Progenitor cell of endocrine pancreas (in vitro differentiated cells): ENCODE data around the gene TNRC6C. TPM values are rescaled to one million over a fixed set of nuclear protein-coding genes. Genes with fewer than 3 reads are reported as not detected.

Experiments used
- DNase-seq: peaks from one replicate; pipeline ENCODE4 v3.0.0; 2021; ENCODE audit warnings: low spot score; ENCODE audit not compliant: unreplicated experiment
- H3K27ac Mint-ChIP-seq: 2 replicates; pipeline ENCODE4 v1.8.0; 2021; ENCODE audit warnings: mild to moderate bottlenecking, moderate library complexity, mixed read lengths
- H3K27me3 Mint-ChIP-seq: 2 replicates; pipeline ENCODE4 v1.8.0; 2021; ENCODE audit warnings: mixed read lengths
- H3K36me3 Mint-ChIP-seq: 2 replicates; pipeline ENCODE4 v1.8.0; 2022; ENCODE audit warnings: mixed read lengths; ENCODE audit not compliant: insufficient read depth
- H3K4me1 Mint-ChIP-seq: 2 replicates; pipeline ENCODE4 v1.8.0; 2021; ENCODE audit warnings: low read depth, mixed read lengths
- H3K4me3 Mint-ChIP-seq: 2 replicates; pipeline ENCODE4 v1.8.0; 2021; ENCODE audit warnings: low read depth, mild to moderate bottlenecking, moderate library complexity, mixed read lengths
- H3K9me3 Mint-ChIP-seq: 2 replicates; pipeline ENCODE4 v1.8.0; 2021; ENCODE audit warnings: low read depth, mixed read lengths
- CTCF ChIP-seq: fragments of 200-600 bp; sonication (generic); IDR thresholded peaks from one replicate; pipeline ENCODE4 v1.5.0; 2021; ENCODE audit warnings: antibody characterized with exemption, mild to moderate bottlenecking; ENCODE audit not compliant: unreplicated experiment
- total RNA-seq: library from RNA; stranded (reverse); gene quantifications from 2 replicates; pipeline ENCODE4 v1.2.1, GENCODE V29; 2021

TNRC6C gene
- total RNA-seq, 1 donor from 2014 or later: 38.3 TPM

- H3K27me3 Mint-ChIP-seq: peaks cover 66% of the 10 kb centered on the region
- no peak for DNase-seq
- no peak for TF ChIP-seq CTCF
Observed at GRCh38 chr17:77916264-77916663, 42.2 kb upstream of the TNRC6C start.

GRCh38 chr17:77916703-77917481, 41.6 kb upstream of the TNRC6C start:
- Mint-ChIP-seq H3K9me3 (peaks cover 7% of the 10 kb centered on the region), H3K36me3 (peaks cover 3% of the 10 kb centered on the region), H3K4me3 (no peak overlapping the region), H3K4me1 (peaks cover 17% of the 10 kb centered on the region), H3K27ac (no peak overlapping the region), H3K27me3 (peaks cover 64% of the 10 kb centered on the region)
- no peak for TF ChIP-seq CTCF
- no peak for DNase-seq

More at GRCh38 chr17:77916264-77916663, 42.2 kb upstream of the TNRC6C start:
- Mint-ChIP-seq H3K4me1 (peaks cover 17% of the 10 kb centered on the region), H3K4me3 (no peak overlapping the region), H3K27ac (no peak overlapping the region), H3K9me3 (peaks cover 7% of the 10 kb centered on the region), H3K36me3 (peaks cover 3% of the 10 kb centered on the region)

GRCh38 chr17:77919276-77919675, 39.2 kb upstream of the TNRC6C start:
- TF ChIP-seq CTCF: no peak
- peaks cover 67% of the 10 kb centered on the region for H3K27me3 Mint-ChIP-seq

GRCh38 chr17:77923135-77923534, 35.4 kb upstream of the TNRC6C start:
- peaks cover 3% of the 10 kb centered on the region for H3K36me3 Mint-ChIP-seq
- peaks cover 55% of the 10 kb centered on the region for H3K27me3 Mint-ChIP-seq
- H3K9me3 Mint-ChIP-seq: peaks cover 7% of the 10 kb centered on the region
- peaks cover 17% of the 10 kb centered on the region for H3K4me1 Mint-ChIP-seq
- no peak overlapping the region for H3K27ac Mint-ChIP-seq
- no peak for TF ChIP-seq CTCF
- H3K4me3 Mint-ChIP-seq: no peak overlapping the region
- no peak for DNase-seq

More at GRCh38 chr17:77919276-77919675, 39.2 kb upstream of the TNRC6C start:
- H3K9me3 Mint-ChIP-seq: peaks cover 7% of the 10 kb centered on the region
- no peak for DNase-seq
- H3K36me3 Mint-ChIP-seq: peaks cover 3% of the 10 kb centered on the region
- H3K4me3 Mint-ChIP-seq: no peak overlapping the region
- H3K27ac Mint-ChIP-seq: no peak overlapping the region
- H3K4me1 Mint-ChIP-seq: peaks cover 24% of the 10 kb centered on the region

- no peak overlapping the region for H3K4me3 Mint-ChIP-seq
- no peak for DNase-seq
- peaks cover 53% of the 10 kb centered on the region for H3K27me3 Mint-ChIP-seq
- peaks cover 3% of the 10 kb centered on the region for H3K36me3 Mint-ChIP-seq
- H3K9me3 Mint-ChIP-seq: peaks cover 7% of the 10 kb centered on the region
- peaks cover 17% of the 10 kb centered on the region for H3K4me1 Mint-ChIP-seq
- no peak for TF ChIP-seq CTCF
- no peak overlapping the region for H3K27ac Mint-ChIP-seq
Observed at GRCh38 chr17:77923776-77924513, 34.6 kb upstream of the TNRC6C start.
